HepG2 (cell line): ENCODE results near the gene L3MBTL4. TPM values are rescaled to one million over a fixed set of nuclear protein-coding genes. Genes with fewer than 3 reads are reported as not detected.
A peak's percentile ranks its signal among the peaks of the same experiment; 100 is the strongest.

ENCODE experiments used
- ARNT2 ChIP-seq: sonication (generic); formaldehyde crosslinking; IDR thresholded peaks from 2 replicates; pipeline ENCODE4 v1.8.0; 2022; ENCODE audit warnings: mild to moderate bottlenecking, low read depth, missing genetic modification reagents, moderate library complexity
- ATF5 ChIP-seq: sonication (generic); formaldehyde crosslinking; IDR thresholded peaks from 2 replicates; pipeline ENCODE4 v1.4.0; 2020; ENCODE audit warnings: mild to moderate bottlenecking, low read depth, missing genetic modification reagents
- FOXA3 ChIP-seq: IDR thresholded peaks from 2 replicates; pipeline ENCODE4 v1.6.1; 2016; ENCODE audit warnings: missing genetic modification reagents, missing compliant biosample characterization
- MAFF ChIP-seq: IDR thresholded peaks from 2 replicates; pipeline ENCODE4 v1.6.1; 2011; ENCODE audit warnings: low read depth, low read length, improper control_type of control experiment
- MBD4 ChIP-seq: IDR thresholded peaks from 2 replicates; pipeline ENCODE4 v1.6.1; 2012; ENCODE audit warnings: low read length, inconsistent platforms, borderline replicate concordance
- MED1 ChIP-seq: sonication (generic); formaldehyde crosslinking; IDR thresholded peaks from 2 replicates; pipeline ENCODE4 v1.4.0; 2020; ENCODE audit warnings: missing genetic modification reagents
- NR2F2 ChIP-seq: IDR thresholded peaks from 2 replicates; pipeline ENCODE4 v1.6.1; 2012; ENCODE audit warnings: low read depth, inconsistent platforms, borderline replicate concordance
- ONECUT2 ChIP-seq: sonication (generic); formaldehyde crosslinking; IDR thresholded peaks from 2 replicates; pipeline ENCODE4 v1.4.0; 2020; ENCODE audit warnings: missing genetic modification reagents
- PLSCR1 ChIP-seq: sonication (generic); formaldehyde crosslinking; IDR thresholded peaks from 2 replicates; pipeline ENCODE4 v1.5.0; 2020; ENCODE audit warnings: missing genetic modification reagents, mild to moderate bottlenecking, borderline replicate concordance
- POGZ ChIP-seq: sonication (generic); formaldehyde crosslinking; IDR thresholded peaks from 2 replicates; pipeline ENCODE4 v1.4.0; 2020; ENCODE audit warnings: mild to moderate bottlenecking, missing genetic modification reagents
- RELA ChIP-seq: sonication (generic); formaldehyde crosslinking; IDR thresholded peaks from 2 replicates; pipeline ENCODE4 v1.4.0; 2020; ENCODE audit warnings: missing genetic modification reagents
- SP5 ChIP-seq: IDR thresholded peaks from 2 replicates; pipeline ENCODE4 v1.6.1; 2016; ENCODE audit warnings: low read depth, borderline replicate concordance
- ZFP36L2 ChIP-seq: sonication (generic); formaldehyde crosslinking; IDR thresholded peaks from 2 replicates; pipeline ENCODE4 v1.4.0; 2020; ENCODE audit warnings: missing genetic modification reagents
- ZFP90 ChIP-seq: sonication (generic); formaldehyde crosslinking; IDR thresholded peaks from 2 replicates; pipeline ENCODE4 v1.8.0; 2022; ENCODE audit warnings: missing genetic modification reagents, mild to moderate bottlenecking, inconsistent platforms, borderline replicate concordance
- ZHX2 ChIP-seq, 2 experiments: sonication (generic) in 1 of 2; formaldehyde crosslinking in 1 of 2; IDR thresholded peaks; 2 replicates each; pipeline versions ENCODE4 v1.6.1 to v1.9.0; 2014 to 2022; ENCODE audit warnings: antibody characterized with exemption in 1 of 2, borderline replicate concordance in 1 of 2, inconsistent platforms in 1 of 2, low read depth in 1 of 2, missing genetic modification reagents in 1 of 2
- ZNF136 ChIP-seq: sonication (generic); formaldehyde crosslinking; IDR thresholded peaks from 2 replicates; pipeline ENCODE4 v1.8.1; 2022; ENCODE audit warnings: low read depth, mild to moderate bottlenecking, moderate library complexity, missing genetic modification reagents
- ZNF432 ChIP-seq: sonication (generic); formaldehyde crosslinking; IDR thresholded peaks from 2 replicates; pipeline ENCODE4 v1.5.0; 2020; ENCODE audit warnings: missing genetic modification reagents, mild to moderate bottlenecking, borderline replicate concordance
- ZNF609 ChIP-seq: sonication (generic); formaldehyde crosslinking; IDR thresholded peaks from 2 replicates; pipeline ENCODE4 v1.4.0; 2020; ENCODE audit warnings: mild to moderate bottlenecking, missing genetic modification reagents, borderline replicate concordance
- ZNF792 ChIP-seq: IDR thresholded peaks from 2 replicates; pipeline ENCODE4 v1.6.1; 2016
- polyA plus RNA-seq, 8 experiments: library from polyadenylated mRNA; depleted of rRNA in 3 of 8; stranded (reverse) in 7 of 8; unstranded in 1 of 8; fragments of >200 nt; fragmentation: Illumina TruSeq in 4 of 8; extraction: Trizol in 4 of 8; gene quantifications; 2 replicates each; pipeline versions ENCODE4 v1.2.1 to v1.2.3, GENCODE V29; 2011 to 2016; ENCODE audit warnings: low read depth in 4 of 8, missing spikeins in 1 of 8, mixed read lengths in 1 of 8; ENCODE audit not compliant: insufficient read depth in 1 of 8
- total RNA-seq, 5 experiments: library from RNA; depleted of rRNA; stranded (reverse); fragments of >200 nt; fragmentation: Illumina TruSeq; extraction: Trizol; gene quantifications; 2 replicates each; pipeline ENCODE4 v1.2.3, GENCODE V29; 2016; ENCODE audit warnings: low read depth in 1 of 5

The L3MBTL4 gene
- total and polyA plus RNA-seq, 2 of the 13 experiments (the other 11 are each of a cell fraction or from before 2014, with no cell fraction given), result 10.8 to 13.3 TPM

GRCh38 chr18:6333981-6334380, 80.7 kb downstream of the L3MBTL4 start (continued):
- TF ChIP-seq FOXA3 (CRISPR knock-in tag) (peak; percentile 61; the same call in 1 of the 2 replicates), ARNT2 (CRISPR knock-in tag) (no peak), RELA (no peak), MBD4 (no peak), ZFP90 (CRISPR knock-in tag) (no peak), POGZ (CRISPR knock-in tag) (0 out of 2 replicates have a peak, but pooled peaks have one; percentile 32), ATF5 (CRISPR knock-in tag) (no peak), SP5 (no peak), MAFF (no peak), ZFP36L2 (CRISPR knock-in tag) (no peak), MED1 (peak; percentile 27; the same call in 1 of the 2 replicates), ZHX2 (IDR thresholded peaks at IDR 0.05; ENCODE audit: low read depth) (no peak), ZHX2 (CRISPR knock-in tag; IDR thresholded peaks at IDR 0.05; ENCODE audit: borderline replicate concordance) (no peak), PLSCR1 (CRISPR knock-in tag) (no peak), NR2F2 (0 out of 2 replicates have a peak, but pooled peaks have one; percentile 43), ZNF432 (CRISPR knock-in tag) (no peak), ONECUT2 (CRISPR knock-in tag) (no peak), ZNF792 (CRISPR knock-in tag) (no peak), ZNF609 (CRISPR knock-in tag) (no peak), ZNF136 (CRISPR knock-in tag) (no peak)
